Neural cell (in vitro differentiated cells): ENCODE data around the gene KCNRG. TPM values are rescaled to one million over a fixed set of nuclear protein-coding genes. Genes with fewer than 3 reads are reported as not detected.
"Not testable (repeated sequence)": the region's sequence is repeated elsewhere in the genome, so short reads cannot be mapped to it uniquely, and the experiment has no call there.

ENCODE experiments used
- H2AFZ ChIP-seq: fragments of 200-600, 300-800 bp; sonication (generic), shearing (Covaris generic); 2 replicates; pipeline ENCODE4 v1.6.0; 2014; ENCODE audit warnings: low read depth, mild to moderate bottlenecking, antibody characterized with exemption, low read length, moderate library complexity
- H3F3A ChIP-seq: fragments of 200-600 bp; shearing (Covaris generic); 2 replicates; pipeline ENCODE4 v1.6.1; 2016; ENCODE audit warnings: mild to moderate bottlenecking, moderate library complexity, mixed read lengths, antibody characterized with exemption, low read length; ENCODE audit not compliant: insufficient read depth, poor library complexity, severe bottlenecking
- H3K27ac ChIP-seq: fragments of 200-600, 300-800 bp; sonication (generic), shearing (Covaris generic); 2 replicates; pipeline ENCODE4 v1.5.1; 2014; ENCODE audit warnings: mild to moderate bottlenecking, low read length, moderate library complexity
- H3K27me3 ChIP-seq: fragments of 300-800, 200-600 bp; sonication (generic), shearing (Covaris generic); 2 replicates; pipeline ENCODE4 v1.6.0; 2014; ENCODE audit warnings: mild to moderate bottlenecking, low read depth, low read length, moderate library complexity; ENCODE audit not compliant: insufficient read depth
- H3K36me3 ChIP-seq: fragments of 300-800, 200-600 bp; sonication (generic), shearing (Covaris generic); 2 replicates; pipeline ENCODE4 v1.5.1; 2014; ENCODE audit warnings: mild to moderate bottlenecking, antibody characterized with exemption, low read length, moderate library complexity; ENCODE audit not compliant: insufficient read depth
- H3K4me2 ChIP-seq: fragments of 300-800, 200-600 bp; sonication (generic), shearing (Covaris generic); 2 replicates; pipeline ENCODE4 v1.6.0; 2014; ENCODE audit warnings: mild to moderate bottlenecking, low read length
- H3K4me3 ChIP-seq: fragments of 300-800, 200-600 bp; sonication (generic), shearing (Covaris generic); 2 replicates; pipeline ENCODE4 v1.5.1; 2014; ENCODE audit warnings: mild to moderate bottlenecking, low read length, moderate library complexity
- H3K79me2 ChIP-seq: fragments of 200-600 bp; shearing (Covaris generic); replicated peaks from 2 replicates; pipeline ENCODE4 v1.6.0; 2014; ENCODE audit warnings: mild to moderate bottlenecking, low read length, moderate library complexity; ENCODE audit not compliant: insufficient read depth
- H3K9ac ChIP-seq: fragments of 300-800, 200-600 bp; sonication (generic), shearing (Covaris generic); 2 replicates; pipeline ENCODE4 v1.6.1; 2016; ENCODE audit warnings: mild to moderate bottlenecking, low read length, mixed read lengths
- H3K9me2 ChIP-seq: fragments of 200-600 bp; shearing (Covaris generic); 2 replicates; pipeline ENCODE4 v1.6.1; 2016; ENCODE audit warnings: mild to moderate bottlenecking, low read length, mixed read lengths; ENCODE audit not compliant: insufficient read depth
- H3K9me3 ChIP-seq: fragments of 200-600, 300-800 bp; sonication (generic), shearing (Covaris generic); 2 replicates; pipeline ENCODE4 v1.6.1; 2016; ENCODE audit warnings: mild to moderate bottlenecking, mixed run types, low read length, moderate library complexity, mixed read lengths
- H4K20me1 ChIP-seq: fragments of 200-600 bp; shearing (Covaris generic); 2 replicates; pipeline ENCODE4 v1.6.1; 2016; ENCODE audit warnings: mild to moderate bottlenecking, mixed run types; ENCODE audit not compliant: insufficient read depth
- EP300 ChIP-seq: fragments of 450-650 bp; conservative IDR thresholded peaks from 2 replicates; pipeline ENCODE4 v1.6.1; 2014; ENCODE audit warnings: antibody characterized with exemption, mild to moderate bottlenecking, moderate library complexity; ENCODE audit not compliant: poor library complexity, severe bottlenecking
- EZH2 ChIP-seq: fragments of 200-600, 300-800 bp; shearing (Covaris generic), sonication (generic); IDR thresholded peaks from 2 replicates; pipeline ENCODE4 v1.6.1; 2014; ENCODE audit warnings: antibody characterized with exemption, low read length, borderline replicate concordance, mild to moderate bottlenecking; ENCODE audit not compliant: insufficient read depth, poor library complexity, severe bottlenecking
- MXI1 ChIP-seq: fragments of 450-650 bp; conservative IDR thresholded peaks from 2 replicates; pipeline ENCODE4 v1.6.1; 2014; ENCODE audit warnings: antibody characterized with exemption, mild to moderate bottlenecking; ENCODE audit not compliant: poor library complexity, severe bottlenecking
- POLR2AphosphoS5 ChIP-seq: IDR thresholded peaks from 2 replicates; pipeline ENCODE4 v1.6.1; 2012
- RAD21 ChIP-seq: fragments of 450-650 bp; conservative IDR thresholded peaks from 2 replicates; pipeline ENCODE4 v1.6.1; 2014; ENCODE audit warnings: antibody characterized with exemption, mild to moderate bottlenecking, moderate library complexity
- SMC3 ChIP-seq: fragments of 450-650 bp; conservative IDR thresholded peaks from 2 replicates; pipeline ENCODE4 v1.6.1; 2014; ENCODE audit warnings: antibody characterized with exemption, mild to moderate bottlenecking, moderate library complexity; ENCODE audit not compliant: poor library complexity
- TAF1 ChIP-seq: IDR thresholded peaks from 2 replicates; pipeline ENCODE4 v1.6.1; 2012; ENCODE audit warnings: low read depth
- polyA plus RNA-seq: library from polyadenylated mRNA; depleted of rRNA; stranded (reverse); fragments of >200 nt; gene quantifications from 2 replicates; pipeline ENCODE4 v1.2.3, GENCODE V29; 2014
- TF ChIP-seq, protein P1 (sequence below): IDR thresholded peaks from 2 replicates; pipeline ENCODE4 v1.6.1; 2012; ENCODE audit warnings: borderline replicate concordance
- TF ChIP-seq, protein P2 (sequence below): fragments of 450-650 bp; IDR thresholded peaks from 2 replicates; pipeline ENCODE4 v1.5.1; 2014; ENCODE audit warnings: antibody characterized with exemption, mild to moderate bottlenecking, moderate library complexity; ENCODE audit not compliant: poor library complexity, severe bottlenecking

Gene KCNRG
- polyA plus RNA-seq, 1 donor from 2014 or later = 6.7 TPM

DNA sequence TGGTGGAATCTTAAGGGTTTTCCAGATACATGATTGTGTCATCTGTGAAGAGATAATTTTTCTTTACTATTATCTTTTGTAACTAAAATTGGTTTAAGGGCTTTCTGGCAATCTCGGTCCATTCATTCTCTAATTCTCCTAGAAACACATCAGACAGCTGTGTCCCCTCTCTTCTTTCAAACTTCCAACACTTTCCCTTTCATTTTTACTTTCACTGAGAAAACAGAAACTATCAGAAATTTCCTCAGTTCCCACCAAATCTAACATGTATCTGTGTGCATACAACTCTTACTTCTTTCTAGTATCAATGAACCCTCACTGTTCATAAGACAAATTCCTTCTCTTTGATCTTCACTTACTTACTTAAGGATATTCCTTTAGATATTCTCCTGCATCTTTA, 40.2 kb downstream of the KCNRG start:
- H3K36me3 ChIP-seq = no peaks in the 10 kb centered on the region
- no peaks in the 10 kb centered on the region for H4K20me1 ChIP-seq
- no peak for TF ChIP-seq SMC3
- TF ChIP-seq, protein P1, sequence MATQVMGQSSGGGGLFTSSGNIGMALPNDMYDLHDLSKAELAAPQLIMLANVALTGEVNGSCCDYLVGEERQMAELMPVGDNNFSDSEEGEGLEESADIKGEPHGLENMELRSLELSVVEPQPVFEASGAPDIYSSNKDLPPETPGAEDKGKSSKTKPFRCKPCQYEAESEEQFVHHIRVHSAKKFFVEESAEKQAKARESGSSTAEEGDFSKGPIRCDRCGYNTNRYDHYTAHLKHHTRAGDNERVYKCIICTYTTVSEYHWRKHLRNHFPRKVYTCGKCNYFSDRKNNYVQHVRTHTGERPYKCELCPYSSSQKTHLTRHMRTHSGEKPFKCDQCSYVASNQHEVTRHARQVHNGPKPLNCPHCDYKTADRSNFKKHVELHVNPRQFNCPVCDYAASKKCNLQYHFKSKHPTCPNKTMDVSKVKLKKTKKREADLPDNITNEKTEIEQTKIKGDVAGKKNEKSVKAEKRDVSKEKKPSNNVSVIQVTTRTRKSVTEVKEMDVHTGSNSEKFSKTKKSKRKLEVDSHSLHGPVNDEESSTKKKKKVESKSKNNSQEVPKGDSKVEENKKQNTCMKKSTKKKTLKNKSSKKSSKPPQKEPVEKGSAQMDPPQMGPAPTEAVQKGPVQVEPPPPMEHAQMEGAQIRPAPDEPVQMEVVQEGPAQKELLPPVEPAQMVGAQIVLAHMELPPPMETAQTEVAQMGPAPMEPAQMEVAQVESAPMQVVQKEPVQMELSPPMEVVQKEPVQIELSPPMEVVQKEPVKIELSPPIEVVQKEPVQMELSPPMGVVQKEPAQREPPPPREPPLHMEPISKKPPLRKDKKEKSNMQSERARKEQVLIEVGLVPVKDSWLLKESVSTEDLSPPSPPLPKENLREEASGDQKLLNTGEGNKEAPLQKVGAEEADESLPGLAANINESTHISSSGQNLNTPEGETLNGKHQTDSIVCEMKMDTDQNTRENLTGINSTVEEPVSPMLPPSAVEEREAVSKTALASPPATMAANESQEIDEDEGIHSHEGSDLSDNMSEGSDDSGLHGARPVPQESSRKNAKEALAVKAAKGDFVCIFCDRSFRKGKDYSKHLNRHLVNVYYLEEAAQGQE = no peak
- TF ChIP-seq RAD21 = no peak
- no peak for TF ChIP-seq TAF1
- TF ChIP-seq POLR2AphosphoS5 = no peak
- TF ChIP-seq EZH2 = no peak
- TF ChIP-seq EP300 = no peak
- TF ChIP-seq, protein P2, sequence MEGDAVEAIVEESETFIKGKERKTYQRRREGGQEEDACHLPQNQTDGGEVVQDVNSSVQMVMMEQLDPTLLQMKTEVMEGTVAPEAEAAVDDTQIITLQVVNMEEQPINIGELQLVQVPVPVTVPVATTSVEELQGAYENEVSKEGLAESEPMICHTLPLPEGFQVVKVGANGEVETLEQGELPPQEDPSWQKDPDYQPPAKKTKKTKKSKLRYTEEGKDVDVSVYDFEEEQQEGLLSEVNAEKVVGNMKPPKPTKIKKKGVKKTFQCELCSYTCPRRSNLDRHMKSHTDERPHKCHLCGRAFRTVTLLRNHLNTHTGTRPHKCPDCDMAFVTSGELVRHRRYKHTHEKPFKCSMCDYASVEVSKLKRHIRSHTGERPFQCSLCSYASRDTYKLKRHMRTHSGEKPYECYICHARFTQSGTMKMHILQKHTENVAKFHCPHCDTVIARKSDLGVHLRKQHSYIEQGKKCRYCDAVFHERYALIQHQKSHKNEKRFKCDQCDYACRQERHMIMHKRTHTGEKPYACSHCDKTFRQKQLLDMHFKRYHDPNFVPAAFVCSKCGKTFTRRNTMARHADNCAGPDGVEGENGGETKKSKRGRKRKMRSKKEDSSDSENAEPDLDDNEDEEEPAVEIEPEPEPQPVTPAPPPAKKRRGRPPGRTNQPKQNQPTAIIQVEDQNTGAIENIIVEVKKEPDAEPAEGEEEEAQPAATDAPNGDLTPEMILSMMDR = no peak
- TF ChIP-seq MXI1 = no peak
- no peak overlapping the region for H3K9ac ChIP-seq
- no peaks in the 10 kb centered on the region for H3K79me2 ChIP-seq
- H3K9me2 ChIP-seq = no peaks in the 10 kb centered on the region
- no peak overlapping the region for H3K27ac ChIP-seq
- no peak overlapping the region for H2AFZ ChIP-seq
- H3F3A ChIP-seq = no peaks in the 10 kb centered on the region
- no peaks in the 10 kb centered on the region for H3K9me3 ChIP-seq
- H3K27me3 ChIP-seq = no peaks in the 10 kb centered on the region
- H3K4me3 ChIP-seq = no peak overlapping the region
- H3K4me2 ChIP-seq = no peak overlapping the region

DNA sequence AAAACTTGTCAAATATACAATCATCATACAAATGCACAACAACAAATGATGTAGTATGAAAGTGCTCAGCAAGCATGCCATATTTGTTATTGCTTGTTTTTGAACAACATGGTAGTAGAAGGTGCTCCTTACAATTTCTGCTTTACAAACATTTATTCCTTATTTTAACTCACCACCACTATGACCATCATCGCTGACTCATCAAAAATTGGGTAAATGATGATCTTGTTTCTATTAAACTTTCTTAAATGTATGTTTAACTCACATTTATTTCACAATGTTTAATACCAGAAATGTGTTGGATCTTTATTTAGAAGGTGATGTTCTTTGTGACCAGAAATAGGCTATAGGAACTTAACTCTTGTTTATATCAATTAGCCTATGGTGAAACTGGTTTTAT, 45.5 kb downstream of the KCNRG start:
- Histone ChIP-seq H3K79me2 (no peaks in the 10 kb centered on the region), H3K4me2 (no peak overlapping the region), H3K9me3 (no peaks in the 10 kb centered on the region), H3F3A (no peaks in the 10 kb centered on the region), H3K4me3 (no peak overlapping the region), H3K27me3 (no peaks in the 10 kb centered on the region), H3K36me3 (no peaks in the 10 kb centered on the region), H3K9me2 (no peaks in the 10 kb centered on the region), H2AFZ (no peak overlapping the region), H3K27ac (no peak overlapping the region), H3K9ac (no peak overlapping the region), H4K20me1 (no peaks in the 10 kb centered on the region)
- TF ChIP-seq SMC3 (no peak), MXI1 (no peak), TAF1 (no peak), EZH2 (no peak), RAD21 (no peak), POLR2AphosphoS5 (no peak), EP300 (no peak)
- TF ChIP-seq, protein P1 = no peak
- TF ChIP-seq, protein P2 = no peak

DNA sequence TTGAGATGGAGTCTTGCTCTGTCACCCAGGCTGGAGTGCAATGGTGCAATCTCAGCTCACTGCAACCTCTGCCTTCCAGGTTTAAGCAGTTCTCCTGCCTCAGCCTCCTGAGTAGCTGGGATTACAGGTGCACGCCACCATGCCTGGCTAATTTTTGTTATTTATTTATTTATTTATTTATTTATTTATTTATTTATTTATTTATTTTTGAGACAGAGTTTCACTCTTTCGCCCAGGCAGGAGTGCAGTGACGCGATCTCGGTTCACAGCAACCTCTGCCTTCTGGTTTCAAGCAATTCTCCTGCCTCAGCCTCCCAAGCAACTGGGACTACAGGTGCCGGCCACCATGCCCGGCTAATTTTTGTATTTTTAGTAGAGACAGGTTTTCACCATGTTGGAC, 47.1 kb downstream of the KCNRG start:
- H3K27ac ChIP-seq, H3K36me3 ChIP-seq, H3K27me3 ChIP-seq, H3F3A ChIP-seq, H2AFZ ChIP-seq, H3K79me2 ChIP-seq, H3K9me3 ChIP-seq, H3K4me2 ChIP-seq, H3K9ac ChIP-seq, H3K9me2 ChIP-seq, H3K4me3 ChIP-seq, H4K20me1 ChIP-seq: not testable (repeated sequence)
